Stimulated activated naive B cell treated with anti-CD40 and anti-IgM and Interleukin-4, amounts not matched to agents 10 μg/mL and 1 μg/mL and 100 μg/mL, for 72 hours (primary cell): Measurements from ENCODE around the gene INAFM2.

Experiments
- ATAC-seq, 2 donors: fragments of 150-1000 bp; cut with Tn5 transposase; replicated peaks; 2 replicates each; pipeline ENCODE4 v1.10.0; 2021; ENCODE audit warnings: moderate library complexity in 1 of 2
- DNase-seq: peaks from one replicate; pipeline ENCODE4 v3.0.0; 2021
- H3K27ac Mint-ChIP-seq: one replicate; pipeline ENCODE4 v1.8.0; 2022; ENCODE audit warnings: mild to moderate bottlenecking, mixed read lengths
- H3K27me3 Mint-ChIP-seq, 2 donors: one replicate each; pipeline ENCODE4 v1.8.0; 2022; ENCODE audit warnings: mixed read lengths in 2 of 2
- H3K36me3 Mint-ChIP-seq, 2 donors: one replicate each; pipeline ENCODE4 v1.8.0; 2022; ENCODE audit warnings: mixed read lengths in 2 of 2, mild to moderate bottlenecking in 1 of 2
- H3K4me1 Mint-ChIP-seq, 2 donors: one replicate each; pipeline ENCODE4 v1.8.0; 2022; ENCODE audit warnings: mixed read lengths in 2 of 2, mild to moderate bottlenecking in 1 of 2
- H3K4me3 Mint-ChIP-seq, 2 donors: one replicate each; pipeline ENCODE4 v1.8.0; 2022; ENCODE audit warnings: mild to moderate bottlenecking in 2 of 2, mixed read lengths in 2 of 2, moderate library complexity in 1 of 2
- H3K9me3 Mint-ChIP-seq, 2 donors: one replicate each; pipeline ENCODE4 v1.8.0; 2022; ENCODE audit warnings: mixed read lengths in 2 of 2, mild to moderate bottlenecking in 1 of 2

INAFM2 gene

DNA sequence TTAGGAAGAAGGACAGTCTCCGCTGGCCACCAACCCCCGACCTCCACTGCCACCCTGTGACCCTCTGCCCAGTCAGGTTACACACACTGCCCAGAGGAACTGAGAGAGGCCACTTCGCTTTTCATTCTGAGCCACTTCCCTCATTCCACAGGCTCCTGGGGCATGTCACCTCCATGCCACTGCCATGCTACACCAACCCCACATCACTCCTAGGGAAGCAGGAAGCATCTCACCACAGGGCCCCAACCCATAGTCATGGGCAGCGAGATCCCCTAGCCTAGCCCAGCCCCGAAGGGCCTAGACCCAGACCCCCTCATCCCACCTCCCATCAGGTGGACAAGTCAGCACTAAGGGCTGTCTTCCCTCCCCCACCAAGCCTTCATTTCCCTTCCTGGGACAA lies 17.1 kb upstream of the INAFM2 start:
- Mint-ChIP-seq H3K36me3 (peaks cover 26 to 28% of the 10 kb centered on the region in 2 donors), H3K9me3 (no peaks in the 10 kb centered on the region), H3K4me3 (peak overlapping the region; percentile 93 to 96), H3K27me3 (no peaks in the 10 kb centered on the region), H3K4me1 (peaks cover 26 to 48% of the 10 kb centered on the region in 2 donors), H3K27ac (peak overlapping the region; percentile 70)
- DNase-seq: no peak
- ATAC-seq: no peak

DNA sequence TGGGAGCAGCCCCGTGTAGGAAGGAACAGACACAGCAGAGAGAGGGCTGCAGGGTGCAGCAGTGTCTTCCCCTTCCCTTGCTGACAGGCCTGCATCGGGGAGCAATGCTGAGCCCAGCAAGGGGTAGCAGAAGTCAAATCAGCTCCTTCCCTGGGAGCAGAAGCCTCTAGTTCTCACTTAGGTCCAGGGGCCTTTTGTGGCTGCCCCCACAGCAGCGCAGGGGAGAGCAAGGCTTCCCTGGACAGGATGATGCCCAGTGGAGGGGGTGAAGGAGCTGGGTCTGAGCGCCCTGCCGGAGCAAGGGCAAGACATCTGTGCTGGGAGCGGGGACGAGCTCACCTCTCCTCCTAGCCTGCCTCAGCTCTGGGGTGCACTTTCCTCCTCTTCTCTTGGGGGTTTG lies 16.6 kb upstream of the INAFM2 start:
- peaks cover 23 to 43% of the 10 kb centered on the region in 2 donors for H3K4me1 Mint-ChIP-seq
- DNase-seq (no peak), ATAC-seq (no peak)
- H3K27ac Mint-ChIP-seq: peak overlapping the region; percentile 70
- no peaks in the 10 kb centered on the region for H3K27me3 Mint-ChIP-seq
- H3K36me3 Mint-ChIP-seq: peaks cover 21 to 23% of the 10 kb centered on the region in 2 donors
- peak overlapping the region; percentile 93 to 96 for H3K4me3 Mint-ChIP-seq
- H3K9me3 Mint-ChIP-seq: no peaks in the 10 kb centered on the region

DNA sequence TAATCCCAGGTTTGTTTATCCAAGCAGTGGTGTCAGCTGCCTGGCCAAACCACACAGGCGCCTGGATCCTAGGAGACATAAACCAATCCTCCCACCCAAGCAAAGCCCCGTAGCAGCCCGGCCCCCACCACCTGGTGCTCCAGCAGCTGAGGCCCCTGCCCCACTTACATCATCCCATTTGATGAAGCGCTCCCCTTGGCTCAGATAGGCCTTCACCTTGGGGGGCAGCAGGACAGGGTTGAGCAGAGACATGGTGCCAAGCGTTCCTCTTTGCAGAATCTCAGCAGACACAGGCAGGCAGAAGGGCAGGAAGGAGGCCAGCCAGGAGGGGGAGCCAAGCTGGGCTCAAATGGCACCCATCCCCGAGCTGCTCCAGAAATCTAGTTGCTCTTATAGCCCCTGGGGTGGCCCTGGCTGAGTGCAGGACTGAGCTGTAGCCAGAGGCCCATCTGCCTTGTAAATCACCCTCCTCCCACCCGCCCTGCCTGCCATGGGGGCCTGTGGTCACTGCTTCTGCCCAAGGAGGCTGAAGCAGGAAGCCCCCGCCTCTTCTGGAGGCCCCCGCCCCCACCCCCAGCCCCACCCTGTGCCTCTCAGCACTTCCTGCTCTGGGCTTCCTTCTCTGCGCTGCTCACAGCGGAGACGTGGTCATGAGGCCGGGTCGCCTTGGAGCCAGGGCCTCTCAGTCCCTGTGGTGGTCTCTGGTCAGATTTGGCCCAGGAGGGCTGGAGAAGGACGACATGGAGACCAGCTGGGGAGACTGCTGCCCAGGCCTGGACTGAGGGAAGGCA lies 15.9 kb upstream of the INAFM2 start, which contains the start of gene PLCB2:
TSS of gene PLCB2 (minus strand) at position 515 of the 791 bp plus-strand sequence. CDS start at position 252, 263 bp downstream.
- peak; percentile 80 to 81 for ATAC-seq
- Mint-ChIP-seq H3K27ac (peak within 1 kb of the TSS; percentile 99), H3K4me1 (peaks cover 23 to 41% of the 10 kb centered on the region in 2 donors), H3K9me3 (no peaks in the 10 kb centered on the region), H3K36me3 (peaks cover 17 to 18% of the 10 kb centered on the region in 2 donors), H3K27me3 (no peaks in the 10 kb centered on the region), H3K4me3 (peak within 1 kb of the TSS; percentile 93 to 96)
- peak; percentile 49 for DNase-seq

DNA sequence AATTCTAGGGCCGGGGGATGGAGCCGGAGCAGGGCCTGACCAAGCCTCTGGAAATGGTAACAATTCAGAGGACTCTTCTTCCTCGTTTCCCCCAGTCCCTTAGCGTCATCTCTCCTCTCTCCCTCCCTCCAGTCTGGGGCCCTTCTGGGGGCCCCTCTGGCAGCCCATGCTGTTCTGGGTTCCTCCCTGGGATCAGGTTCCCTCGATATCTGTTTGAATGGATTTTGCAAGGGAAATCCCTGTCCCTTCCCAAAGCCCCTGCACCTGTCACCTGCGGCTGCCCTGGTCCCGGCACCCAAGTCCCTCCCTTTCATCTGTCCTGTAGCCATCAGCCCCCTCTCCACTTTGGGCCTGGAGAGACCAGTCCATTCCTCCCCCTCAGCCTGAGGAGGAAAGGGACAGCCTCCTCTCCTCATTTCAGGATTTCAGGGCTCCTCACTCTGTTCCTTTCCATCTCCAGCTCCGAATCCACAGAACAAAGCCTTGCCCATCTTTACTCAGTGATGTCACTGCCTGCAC lies 14.1 kb upstream of the INAFM2 start:
- ATAC-seq (no peak), DNase-seq (no peak)
- peaks cover 2 to 3% of the 10 kb centered on the region in 2 donors for H3K36me3 Mint-ChIP-seq
- peaks cover 23 to 46% of the 10 kb centered on the region in 2 donors for H3K4me1 Mint-ChIP-seq
- no peaks in the 10 kb centered on the region for H3K9me3 Mint-ChIP-seq
- peak overlapping the region; percentile 93 to 96 for H3K4me3 Mint-ChIP-seq
- peak overlapping the region; percentile 99 for H3K27ac Mint-ChIP-seq
- H3K27me3 Mint-ChIP-seq: no peaks in the 10 kb centered on the region

DNA sequence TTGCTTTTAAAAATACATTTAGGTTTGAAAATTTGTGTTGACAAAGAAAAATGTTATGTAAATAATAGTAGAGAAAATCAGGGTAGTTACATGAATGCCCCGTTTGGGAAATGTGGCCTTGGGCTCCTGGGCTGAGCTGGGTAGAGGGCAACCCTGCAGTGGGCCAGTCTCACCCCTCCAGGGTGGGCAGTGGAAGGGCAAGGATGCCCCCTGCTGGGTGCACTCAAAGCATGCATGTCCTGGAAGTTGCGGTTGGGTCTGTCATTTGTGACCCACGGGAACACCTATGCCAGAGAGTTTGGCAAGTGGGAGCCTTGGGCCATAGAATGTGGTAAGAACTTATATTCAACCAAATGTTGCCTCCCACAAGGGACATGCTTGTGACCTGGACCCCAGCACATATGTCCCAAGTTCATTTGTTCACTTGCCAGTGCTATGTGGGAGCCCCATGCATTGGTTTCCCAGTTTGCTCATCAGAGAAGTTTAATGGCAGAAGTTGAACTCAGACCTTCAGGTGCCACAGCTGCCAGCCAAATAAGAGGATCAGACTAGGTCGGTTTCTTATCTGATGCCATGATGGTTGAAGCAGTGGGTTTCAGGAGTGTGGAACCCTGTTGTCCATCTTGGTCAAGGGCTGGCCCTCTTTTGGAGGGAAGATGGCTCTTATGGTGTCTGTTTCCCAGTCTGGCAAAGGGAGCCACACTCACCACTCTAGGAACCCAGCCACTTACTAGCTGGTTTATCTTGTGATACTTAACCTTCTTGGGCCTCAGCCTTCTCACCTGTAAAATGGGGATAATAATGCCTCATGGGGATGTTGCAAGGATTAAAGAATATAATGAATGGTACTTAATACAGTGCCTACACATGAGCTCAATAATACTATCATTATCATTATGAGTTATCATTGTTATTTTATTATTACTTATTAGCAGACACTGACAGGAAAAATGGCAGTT lies 13.2 kb upstream of the INAFM2 start:
- DNase-seq: peak; percentile 39
- Mint-ChIP-seq H3K27me3 (peaks cover 1 to 4% of the 10 kb centered on the region in 2 donors), H3K4me1 (peaks cover 23 to 46% of the 10 kb centered on the region in 2 donors), H3K9me3 (no peaks in the 10 kb centered on the region), H3K27ac (peak overlapping the region; percentile 38), H3K4me3 (peak overlapping the region in 1 of 2 donors; percentile 93), H3K36me3 (peaks cover 0 to 2% of the 10 kb centered on the region in 2 donors)
- ATAC-seq: peak; percentile 26 to 44

- H3K36me3 Mint-ChIP-seq: peaks cover 0 to 2% of the 10 kb centered on the region in 2 donors
Measured at GRCh38 chr15:40310993-40311392, 12.5 kb upstream of the INAFM2 start.

GRCh38 chr15:40312370-40313158 lies 10.9 kb upstream of the INAFM2 start:
- no peak overlapping the region for H3K27ac Mint-ChIP-seq
- no peak for DNase-seq
- ATAC-seq: no peak
- no peak overlapping the region for H3K4me3 Mint-ChIP-seq
- peaks cover 17 to 42% of the 10 kb centered on the region in 2 donors for H3K4me1 Mint-ChIP-seq
- H3K36me3 Mint-ChIP-seq: peaks cover 0 to 2% of the 10 kb centered on the region in 2 donors
- H3K9me3 Mint-ChIP-seq: no peaks in the 10 kb centered on the region
- H3K27me3 Mint-ChIP-seq: peaks cover 10 to 11% of the 10 kb centered on the region in 2 donors

More at GRCh38 chr15:40310993-40311392, 12.5 kb upstream of the INAFM2 start:
- Mint-ChIP-seq H3K4me3 (no peak overlapping the region), H3K27me3 (peaks cover 8 to 11% of the 10 kb centered on the region in 2 donors), H3K27ac (no peak overlapping the region), H3K9me3 (no peaks in the 10 kb centered on the region), H3K4me1 (peaks cover 21 to 43% of the 10 kb centered on the region in 2 donors)
- DNase-seq (no peak), ATAC-seq (no peak)

- H3K27ac Mint-ChIP-seq: peak overlapping the region; percentile 62
Measured at GRCh38 chr15:40313531-40314398, 9.7 kb upstream of the INAFM2 start.

GRCh38 chr15:40314723-40315276 lies 8.7 kb upstream of the INAFM2 start:
- DNase-seq: no peak
- Mint-ChIP-seq H3K27me3 (peaks cover 10 to 11% of the 10 kb centered on the region in 2 donors), H3K36me3 (no peaks in the 10 kb centered on the region), H3K4me3 (no peak overlapping the region), H3K9me3 (no peaks in the 10 kb centered on the region), H3K27ac (no peak overlapping the region), H3K4me1 (peaks cover 6 to 22% of the 10 kb centered on the region in 2 donors)
- no peak for ATAC-seq

More at GRCh38 chr15:40313531-40314398, 9.7 kb upstream of the INAFM2 start:
- no peak overlapping the region for H3K4me3 Mint-ChIP-seq
- peaks cover 10 to 11% of the 10 kb centered on the region in 2 donors for H3K27me3 Mint-ChIP-seq
- no peak for DNase-seq
- ATAC-seq: peak in 1 of 2 donors; percentile 33
- no peaks in the 10 kb centered on the region for H3K36me3 Mint-ChIP-seq
- no peaks in the 10 kb centered on the region for H3K9me3 Mint-ChIP-seq
- H3K4me1 Mint-ChIP-seq: peaks cover 15 to 33% of the 10 kb centered on the region in 2 donors

DNA sequence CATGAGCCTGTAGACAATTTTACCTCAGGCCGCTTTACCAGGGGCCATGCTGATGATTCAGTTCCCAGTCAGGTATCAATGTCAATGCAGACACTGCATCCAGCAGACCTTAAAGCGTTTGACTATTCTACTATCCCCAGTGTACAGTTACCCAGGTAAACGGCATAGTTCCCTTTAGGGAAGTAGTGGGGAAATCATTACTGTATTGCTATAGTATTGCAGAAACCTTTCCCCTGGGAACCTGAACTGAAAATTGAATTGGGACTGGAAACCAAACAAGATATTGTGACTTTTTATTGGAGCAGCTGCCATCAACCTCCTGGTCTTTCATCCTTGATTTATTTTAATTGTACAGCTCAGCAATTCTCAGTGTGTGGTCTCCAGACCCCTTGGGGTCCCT lies 6.6 kb upstream of the INAFM2 start:
- no peak for DNase-seq
- H3K4me3 Mint-ChIP-seq: peak overlapping the region in 1 of 2 donors; percentile 18
- peak; percentile 33 to 49 for ATAC-seq
- H3K36me3 Mint-ChIP-seq: no peaks in the 10 kb centered on the region
- H3K27ac Mint-ChIP-seq: no peak overlapping the region
- peaks cover 10 to 11% of the 10 kb centered on the region in 2 donors for H3K27me3 Mint-ChIP-seq
- H3K4me1 Mint-ChIP-seq: peaks cover 9 to 28% of the 10 kb centered on the region in 2 donors
- no peaks in the 10 kb centered on the region for H3K9me3 Mint-ChIP-seq

DNA sequence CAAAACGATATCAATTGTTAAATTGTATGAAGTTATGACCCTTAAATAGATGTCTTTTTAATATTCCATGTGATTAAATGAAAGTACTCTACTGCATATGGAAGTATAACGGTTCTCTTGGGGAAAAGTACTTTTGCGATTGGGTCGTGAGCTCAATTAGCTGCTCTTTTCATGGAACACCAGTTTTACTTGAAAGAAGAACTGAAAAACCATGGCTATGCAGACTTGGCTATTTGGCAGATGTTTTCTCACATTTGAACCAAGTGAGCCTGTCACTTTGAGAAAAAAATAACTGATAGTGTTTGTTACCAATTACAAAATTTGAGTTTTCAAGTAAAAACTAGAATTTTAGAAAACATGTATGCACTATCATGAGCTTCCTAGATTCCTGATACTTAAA lies 5.9 kb upstream of the INAFM2 start:
- H3K27ac Mint-ChIP-seq: no peak overlapping the region
- no peaks in the 10 kb centered on the region for H3K36me3 Mint-ChIP-seq
- no peaks in the 10 kb centered on the region for H3K9me3 Mint-ChIP-seq
- peaks cover 10 to 11% of the 10 kb centered on the region in 2 donors for H3K27me3 Mint-ChIP-seq
- peaks cover 13 to 34% of the 10 kb centered on the region in 2 donors for H3K4me1 Mint-ChIP-seq
- H3K4me3 Mint-ChIP-seq: peak overlapping the region in 1 of 2 donors; percentile 17
- ATAC-seq (peak in 1 of 2 donors; percentile 45), DNase-seq (no peak)

DNA sequence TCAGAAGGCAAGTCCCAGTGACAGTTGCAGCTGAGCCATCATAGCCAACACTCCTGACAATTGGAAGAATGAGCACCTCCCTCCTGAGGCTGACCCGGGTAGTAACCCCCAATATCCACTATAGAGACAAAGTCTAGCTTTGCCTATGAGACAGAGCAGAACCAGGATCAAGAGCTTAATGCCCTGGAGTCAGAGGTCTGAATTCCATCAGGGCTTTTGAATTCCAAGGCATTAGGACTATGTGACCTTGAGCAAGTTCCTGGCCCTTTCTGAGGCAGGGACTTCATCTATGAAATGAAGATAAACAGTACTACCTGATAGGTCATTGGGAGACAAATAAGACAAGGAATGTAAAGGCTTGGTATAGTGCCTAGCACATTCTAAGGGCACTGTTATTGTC lies 3.1 kb upstream of the INAFM2 start:
- no peak for ATAC-seq
- H3K9me3 Mint-ChIP-seq: no peaks in the 10 kb centered on the region
- peaks cover 0 to 3% of the 10 kb centered on the region in 2 donors for H3K36me3 Mint-ChIP-seq
- H3K4me3 Mint-ChIP-seq: no peak overlapping the region
- peaks cover 18 to 46% of the 10 kb centered on the region in 2 donors for H3K4me1 Mint-ChIP-seq
- peaks cover 6 to 7% of the 10 kb centered on the region in 2 donors for H3K27me3 Mint-ChIP-seq
- no peak for DNase-seq
- no peak overlapping the region for H3K27ac Mint-ChIP-seq
